Panc1 (cell line): ENCODE results near the gene DRAM1.

ENCODE experiments used
- POLR2AphosphoS5 ChIP-seq: IDR thresholded peaks from 2 replicates; pipeline ENCODE4 v1.6.1; 2012; ENCODE audit warnings: mild to moderate bottlenecking, low read depth, low read length, moderate library complexity
- TF ChIP-seq, protein P1 (sequence below): fragments of 450-650 bp; IDR thresholded peaks from 2 replicates; pipeline ENCODE4 v1.5.1; 2017; ENCODE audit warnings: mild to moderate bottlenecking
- TF ChIP-seq, protein P2 (sequence below), 2 experiments: IDR thresholded peaks; 2 replicates each; pipeline ENCODE4 v1.6.1; 2011 to 2012; ENCODE audit warnings: low read depth in 2 of 2, control low read depth in 1 of 2, low read length in 1 of 2, mild to moderate bottlenecking in 1 of 2, moderate library complexity in 1 of 2; ENCODE audit not compliant: insufficient read depth in 1 of 2

DNA sequence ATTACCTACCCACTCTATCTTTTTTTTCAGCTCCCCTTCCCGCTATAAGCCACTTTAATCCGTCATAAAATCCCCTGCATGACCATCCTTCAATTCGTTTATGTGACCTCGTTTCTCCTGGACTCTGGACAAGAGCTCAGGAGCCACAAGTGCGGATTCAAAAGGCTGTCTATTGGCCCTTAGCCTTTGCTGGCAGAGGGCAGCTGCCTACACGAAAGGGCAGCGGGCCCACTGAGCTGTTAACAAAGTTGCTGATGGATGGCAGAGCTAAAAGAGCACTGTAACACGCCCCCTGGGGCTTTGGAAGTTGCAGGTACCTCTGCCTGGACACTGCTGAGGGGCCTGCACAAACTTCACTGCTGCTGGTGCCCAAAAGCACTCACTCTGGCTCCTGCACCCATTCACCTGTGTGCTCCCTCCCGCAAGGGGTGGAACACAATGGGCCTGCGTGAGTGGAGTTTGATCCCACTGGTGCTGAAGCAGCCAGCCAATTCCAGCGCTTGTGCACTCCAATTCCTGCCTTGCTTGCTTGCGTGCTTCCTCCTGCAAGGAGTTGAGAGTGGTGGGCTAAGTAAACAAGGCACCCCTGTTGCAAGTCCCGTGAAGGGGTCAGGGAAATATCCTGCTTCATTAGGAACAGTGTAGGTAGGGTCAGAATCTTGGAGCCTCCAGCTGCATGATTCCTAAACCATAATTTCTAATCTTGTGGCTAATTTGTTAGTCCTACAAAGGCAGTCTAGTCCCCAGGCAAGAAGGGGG is 10.6 kb upstream of the DRAM1 start:
- TF ChIP-seq, protein P1, sequence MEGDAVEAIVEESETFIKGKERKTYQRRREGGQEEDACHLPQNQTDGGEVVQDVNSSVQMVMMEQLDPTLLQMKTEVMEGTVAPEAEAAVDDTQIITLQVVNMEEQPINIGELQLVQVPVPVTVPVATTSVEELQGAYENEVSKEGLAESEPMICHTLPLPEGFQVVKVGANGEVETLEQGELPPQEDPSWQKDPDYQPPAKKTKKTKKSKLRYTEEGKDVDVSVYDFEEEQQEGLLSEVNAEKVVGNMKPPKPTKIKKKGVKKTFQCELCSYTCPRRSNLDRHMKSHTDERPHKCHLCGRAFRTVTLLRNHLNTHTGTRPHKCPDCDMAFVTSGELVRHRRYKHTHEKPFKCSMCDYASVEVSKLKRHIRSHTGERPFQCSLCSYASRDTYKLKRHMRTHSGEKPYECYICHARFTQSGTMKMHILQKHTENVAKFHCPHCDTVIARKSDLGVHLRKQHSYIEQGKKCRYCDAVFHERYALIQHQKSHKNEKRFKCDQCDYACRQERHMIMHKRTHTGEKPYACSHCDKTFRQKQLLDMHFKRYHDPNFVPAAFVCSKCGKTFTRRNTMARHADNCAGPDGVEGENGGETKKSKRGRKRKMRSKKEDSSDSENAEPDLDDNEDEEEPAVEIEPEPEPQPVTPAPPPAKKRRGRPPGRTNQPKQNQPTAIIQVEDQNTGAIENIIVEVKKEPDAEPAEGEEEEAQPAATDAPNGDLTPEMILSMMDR: no peak
- TF ChIP-seq, protein P2, sequence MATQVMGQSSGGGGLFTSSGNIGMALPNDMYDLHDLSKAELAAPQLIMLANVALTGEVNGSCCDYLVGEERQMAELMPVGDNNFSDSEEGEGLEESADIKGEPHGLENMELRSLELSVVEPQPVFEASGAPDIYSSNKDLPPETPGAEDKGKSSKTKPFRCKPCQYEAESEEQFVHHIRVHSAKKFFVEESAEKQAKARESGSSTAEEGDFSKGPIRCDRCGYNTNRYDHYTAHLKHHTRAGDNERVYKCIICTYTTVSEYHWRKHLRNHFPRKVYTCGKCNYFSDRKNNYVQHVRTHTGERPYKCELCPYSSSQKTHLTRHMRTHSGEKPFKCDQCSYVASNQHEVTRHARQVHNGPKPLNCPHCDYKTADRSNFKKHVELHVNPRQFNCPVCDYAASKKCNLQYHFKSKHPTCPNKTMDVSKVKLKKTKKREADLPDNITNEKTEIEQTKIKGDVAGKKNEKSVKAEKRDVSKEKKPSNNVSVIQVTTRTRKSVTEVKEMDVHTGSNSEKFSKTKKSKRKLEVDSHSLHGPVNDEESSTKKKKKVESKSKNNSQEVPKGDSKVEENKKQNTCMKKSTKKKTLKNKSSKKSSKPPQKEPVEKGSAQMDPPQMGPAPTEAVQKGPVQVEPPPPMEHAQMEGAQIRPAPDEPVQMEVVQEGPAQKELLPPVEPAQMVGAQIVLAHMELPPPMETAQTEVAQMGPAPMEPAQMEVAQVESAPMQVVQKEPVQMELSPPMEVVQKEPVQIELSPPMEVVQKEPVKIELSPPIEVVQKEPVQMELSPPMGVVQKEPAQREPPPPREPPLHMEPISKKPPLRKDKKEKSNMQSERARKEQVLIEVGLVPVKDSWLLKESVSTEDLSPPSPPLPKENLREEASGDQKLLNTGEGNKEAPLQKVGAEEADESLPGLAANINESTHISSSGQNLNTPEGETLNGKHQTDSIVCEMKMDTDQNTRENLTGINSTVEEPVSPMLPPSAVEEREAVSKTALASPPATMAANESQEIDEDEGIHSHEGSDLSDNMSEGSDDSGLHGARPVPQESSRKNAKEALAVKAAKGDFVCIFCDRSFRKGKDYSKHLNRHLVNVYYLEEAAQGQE (IDR thresholded peaks at IDR 0.05; ENCODE audit: insufficient read depth in 1 of 2, low read depth in 2 of 2, low read length in 1 of 2): no peak
- TF ChIP-seq POLR2AphosphoS5: no peak
